ENCODE measurements around the gene EBF3.

DNA sequence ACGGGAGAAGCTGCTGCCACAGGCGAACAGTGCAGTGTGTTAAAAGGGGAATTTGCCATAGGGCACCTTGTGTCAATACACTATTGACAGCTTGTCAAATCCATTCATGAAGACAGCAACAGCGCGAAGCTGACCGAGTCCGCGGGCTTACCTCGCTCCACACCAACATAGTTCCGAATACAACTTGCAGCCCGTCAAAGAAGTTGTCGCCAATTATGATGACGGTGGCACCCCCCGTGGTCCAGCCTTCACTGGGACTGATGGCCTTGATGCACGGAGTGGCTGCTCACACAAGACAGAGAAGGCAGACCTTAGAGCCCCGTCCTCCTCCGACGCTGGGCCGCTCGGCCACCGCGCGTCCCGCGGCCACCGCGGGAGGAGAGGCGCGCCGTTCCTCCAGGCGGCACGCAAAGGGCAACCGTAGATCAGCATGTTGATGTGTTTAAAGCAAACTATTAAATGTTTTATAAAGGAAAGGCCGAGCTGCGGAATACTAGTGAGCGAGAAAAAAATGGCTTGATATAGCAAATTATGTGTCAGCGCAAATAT is 96.4 kb downstream of the EBF3 start:
- TF ChIP-seq POLR2A (IDR thresholded peaks at IDR 0.05) (no peak), CTCF (IDR thresholded peaks at IDR 0.05 in 8 of 11, conservative IDR thresholded peaks at IDR 0.05 in 3 of 11) (no peak), POLR2AphosphoS5 (IDR thresholded peaks at IDR 0.05) (no peak)
